ENCODE measurements around the gene TMEM61.

The TMEM61 gene

DNA sequence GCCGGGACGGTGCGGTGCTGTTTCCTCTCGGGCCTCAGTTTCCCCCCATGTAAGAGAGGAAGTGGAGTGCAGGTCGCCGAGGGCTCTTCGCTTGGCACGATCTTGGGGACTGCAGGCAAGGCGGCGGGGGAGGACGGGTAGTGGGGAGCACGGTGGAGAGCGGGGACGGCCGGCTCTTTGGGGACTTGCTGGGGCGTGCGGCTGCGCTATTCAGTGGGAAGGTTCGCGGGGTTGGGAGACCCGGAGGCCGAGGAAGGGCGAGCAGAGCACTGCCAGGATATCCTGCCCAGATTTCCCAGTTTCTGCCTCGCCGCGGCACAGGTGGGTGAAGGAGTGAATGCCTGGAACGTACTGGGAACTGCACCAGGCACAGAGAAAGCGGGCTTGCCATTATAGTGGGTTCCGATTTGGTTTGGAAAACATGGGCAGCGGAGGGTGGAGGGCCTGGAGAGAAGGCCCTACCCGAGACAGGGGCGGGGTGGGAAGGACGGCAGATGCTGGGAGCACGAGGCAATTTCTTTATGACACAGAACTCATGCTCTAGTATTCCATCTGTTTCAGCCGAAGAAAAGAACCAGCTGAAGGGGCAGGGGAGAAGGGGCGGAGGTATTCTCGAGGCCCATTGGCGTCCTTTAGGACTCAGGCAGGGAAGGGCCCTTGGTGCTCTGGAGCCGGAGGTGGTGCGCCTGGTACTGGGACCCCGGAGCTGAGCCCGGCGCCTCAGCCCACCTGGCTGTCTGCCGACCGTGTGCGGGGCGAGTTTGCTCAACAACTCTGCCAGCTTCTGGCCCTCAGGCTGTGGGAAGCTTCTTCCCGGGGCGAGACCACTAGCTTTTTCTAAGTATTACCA is 59.9 kb downstream of the TMEM61 start:
- TF ChIP-seq ZNF274 (IDR thresholded peaks at IDR 0.05; ENCODE audit: low read depth, low read length): no peak
- H3K4me3 ChIP-seq (ENCODE audit: low read length): no peak overlapping the region

DNA sequence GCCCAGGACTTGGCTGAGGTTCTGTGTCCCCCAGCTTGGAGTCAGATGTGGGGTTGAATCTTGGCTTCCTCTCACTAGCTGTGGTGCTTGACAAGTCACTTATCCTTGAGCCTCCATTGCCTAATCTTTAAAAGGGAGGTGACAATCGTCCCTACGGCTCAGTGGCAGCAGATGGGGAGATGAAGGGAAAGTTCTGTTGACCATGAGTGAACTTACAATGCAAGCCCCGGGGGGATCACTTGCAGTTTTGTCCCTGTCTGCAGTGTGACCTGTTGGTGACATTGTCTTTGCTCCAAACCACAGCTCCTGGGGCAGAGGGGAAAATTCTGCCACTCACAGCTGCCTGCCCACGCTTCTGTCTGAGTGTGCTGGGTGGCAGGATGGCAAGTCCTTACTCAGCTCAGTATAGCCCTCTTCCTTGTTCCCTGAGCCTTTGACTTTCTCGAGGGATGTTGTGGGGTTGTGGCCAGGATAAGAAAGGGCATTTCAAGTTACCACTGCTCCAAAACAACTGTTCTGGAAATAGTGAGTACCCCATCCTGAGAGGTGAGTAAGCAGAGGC is 60.6 kb downstream of the TMEM61 start:
- TF ChIP-seq ZNF274 (IDR thresholded peaks at IDR 0.05; ENCODE audit: low read depth, low read length): no peak
- no peak overlapping the region for H3K4me3 ChIP-seq (ENCODE audit: low read length)

DNA sequence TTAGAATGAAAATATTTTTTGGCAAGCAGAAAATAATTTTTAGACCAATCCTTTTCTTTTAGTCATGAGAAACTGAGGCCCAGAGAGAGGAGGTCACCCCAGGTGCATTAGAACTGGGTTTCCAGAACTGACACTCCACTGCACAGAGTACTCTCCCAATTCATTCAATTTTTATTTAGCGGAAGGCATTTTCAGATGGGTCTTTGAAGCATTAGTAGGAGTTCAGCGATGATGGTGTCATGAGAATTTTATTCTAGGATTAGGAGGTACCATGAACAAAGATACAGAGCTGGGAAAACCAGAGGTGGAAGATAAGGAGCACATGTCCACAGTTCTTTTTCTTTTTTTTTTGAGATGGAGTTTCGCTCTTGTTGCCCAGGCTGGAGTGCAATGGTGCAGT is 61.2 kb downstream of the TMEM61 start:
- H3K4me3 ChIP-seq (ENCODE audit: low read length): no peak overlapping the region
- TF ChIP-seq ZNF274 (IDR thresholded peaks at IDR 0.05; ENCODE audit: low read depth, low read length): no peak

All from GM08714 (cell line).